HG02763 (cell line): Measurements from ENCODE around the gene PARVB.

Source experiments
- ATAC-seq: cut with Tn5 transposase; IDR thresholded peaks from one replicate; pipeline ENCODE4 v1.9.1; 2021; ENCODE audit warnings: mild to moderate bottlenecking, moderate library complexity; ENCODE audit not compliant: unreplicated experiment

The PARVB gene

DNA sequence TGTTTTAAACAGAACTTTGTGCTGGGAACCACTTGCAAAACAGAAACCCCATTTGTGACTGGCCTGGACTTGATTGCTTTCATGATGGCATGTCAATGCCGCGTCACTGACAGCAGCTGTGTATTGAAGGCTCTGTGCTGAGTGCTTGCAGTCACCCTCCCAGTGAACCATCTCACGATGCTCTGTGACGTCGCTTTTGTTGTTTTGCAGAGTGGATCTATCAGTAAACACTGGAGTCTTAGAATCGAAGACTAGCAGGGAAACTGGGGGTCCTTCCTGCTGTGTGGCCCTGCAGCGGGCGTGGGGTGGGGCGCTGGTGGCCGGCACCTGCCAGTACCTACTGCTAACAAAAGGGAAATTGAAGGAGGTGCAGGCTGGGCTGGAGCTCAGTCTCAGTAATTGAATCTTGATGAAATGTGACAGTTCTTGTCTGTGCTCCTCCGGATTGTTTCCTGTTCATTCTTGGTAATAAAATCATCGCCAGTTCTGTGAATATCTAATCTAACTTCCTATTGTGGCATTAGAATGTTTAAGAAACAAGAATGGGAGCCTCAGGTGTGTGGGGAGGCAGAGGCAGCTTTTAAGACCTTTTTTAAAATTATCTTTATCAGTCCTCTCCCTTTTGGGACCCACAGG lies 106.1 kb downstream of the PARVB start:
- ATAC-seq = no peak

DNA sequence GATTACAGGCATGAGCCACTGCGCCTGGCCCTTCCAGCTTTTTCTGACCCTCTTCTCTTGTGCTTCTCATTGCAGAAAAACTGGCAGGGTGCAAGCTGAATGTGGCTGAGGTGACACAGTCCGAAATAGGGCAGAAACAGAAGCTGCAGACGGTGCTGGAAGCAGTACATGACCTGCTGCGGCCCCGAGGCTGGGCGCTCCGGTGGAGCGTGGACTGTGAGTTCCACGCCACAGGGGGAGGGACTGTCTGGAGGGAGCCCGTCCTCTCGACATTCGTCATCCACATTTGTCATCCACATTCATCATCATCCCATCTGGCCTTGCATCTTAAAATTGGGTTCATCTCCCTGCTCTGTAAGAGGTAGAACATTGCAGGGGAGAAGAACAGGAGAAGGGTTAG lies 107.3 kb downstream of the PARVB start:
- no peak for ATAC-seq

DNA sequence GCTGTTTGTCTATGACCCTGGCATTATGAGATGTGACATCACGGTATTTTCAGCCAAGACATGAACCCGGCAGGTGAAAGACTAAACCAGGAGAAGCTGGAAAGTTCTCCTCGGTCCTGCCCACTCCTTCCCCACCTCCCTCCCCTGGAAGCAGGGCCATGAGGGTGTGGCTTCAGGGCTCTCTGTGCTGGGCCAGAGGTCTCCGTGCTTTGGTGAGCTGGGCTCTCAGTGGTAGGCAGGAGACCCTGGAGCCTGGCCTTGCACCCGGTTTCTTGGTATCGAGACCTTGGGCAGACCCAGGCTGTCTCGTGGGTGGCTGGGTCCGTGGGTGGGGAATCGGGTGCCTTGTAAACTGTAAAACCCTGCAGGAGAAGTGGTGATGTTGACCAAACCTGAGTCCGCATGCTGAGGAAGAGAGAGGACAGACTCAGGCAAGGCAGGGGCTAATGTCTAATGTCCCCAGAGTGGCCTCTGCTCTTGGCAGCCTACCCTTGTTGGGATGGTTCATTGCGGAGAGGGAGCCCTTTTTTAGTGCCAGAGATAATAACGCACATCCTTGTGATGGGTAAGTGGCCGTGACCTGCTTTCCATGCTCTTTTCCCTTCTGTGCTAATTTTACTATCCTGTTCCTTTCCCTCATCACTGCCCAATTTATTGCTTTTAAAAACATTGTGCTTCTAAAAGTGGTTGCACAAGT lies 108.0 kb downstream of the PARVB start:
- no peak for ATAC-seq

DNA sequence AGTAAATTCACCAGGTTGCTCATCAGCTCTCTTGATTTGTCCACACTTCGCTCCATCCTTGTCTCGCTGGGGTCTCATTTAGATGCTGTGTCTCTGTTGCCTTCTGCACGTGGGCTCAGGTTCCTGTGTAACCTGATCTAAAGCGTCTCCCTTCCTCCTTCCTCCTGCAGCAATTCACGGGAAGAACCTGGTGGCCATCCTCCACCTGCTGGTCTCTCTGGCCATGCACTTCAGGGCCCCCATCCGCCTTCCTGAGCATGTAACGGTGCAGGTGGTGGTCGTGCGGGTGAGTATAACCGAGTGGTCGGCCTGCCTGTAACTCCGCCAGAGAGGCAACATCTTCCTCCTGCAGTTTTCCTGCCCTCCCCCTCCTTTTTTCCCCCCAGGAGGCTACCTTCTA lies 108.6 kb downstream of the PARVB start:
- ATAC-seq = no peak

DNA sequence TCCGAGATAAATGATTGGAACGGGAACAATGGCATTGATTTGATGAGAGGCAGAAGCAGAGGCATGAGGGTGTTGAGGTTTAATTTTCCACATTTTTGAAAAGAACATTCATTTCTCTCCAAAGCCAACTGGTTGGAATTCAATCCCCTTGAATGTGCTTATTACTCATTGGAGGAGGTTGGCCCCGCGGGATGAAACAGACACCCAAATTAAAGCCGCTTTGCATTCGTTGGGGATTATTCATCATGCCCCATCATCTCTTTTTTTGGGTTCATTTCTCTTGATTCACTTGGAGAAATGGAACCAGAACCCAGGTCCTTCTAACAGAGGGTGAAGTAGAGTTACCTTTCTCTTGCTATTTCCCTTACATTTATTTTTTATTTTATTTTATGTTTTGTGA lies 109.1 kb downstream of the PARVB start:
- no peak for ATAC-seq

DNA sequence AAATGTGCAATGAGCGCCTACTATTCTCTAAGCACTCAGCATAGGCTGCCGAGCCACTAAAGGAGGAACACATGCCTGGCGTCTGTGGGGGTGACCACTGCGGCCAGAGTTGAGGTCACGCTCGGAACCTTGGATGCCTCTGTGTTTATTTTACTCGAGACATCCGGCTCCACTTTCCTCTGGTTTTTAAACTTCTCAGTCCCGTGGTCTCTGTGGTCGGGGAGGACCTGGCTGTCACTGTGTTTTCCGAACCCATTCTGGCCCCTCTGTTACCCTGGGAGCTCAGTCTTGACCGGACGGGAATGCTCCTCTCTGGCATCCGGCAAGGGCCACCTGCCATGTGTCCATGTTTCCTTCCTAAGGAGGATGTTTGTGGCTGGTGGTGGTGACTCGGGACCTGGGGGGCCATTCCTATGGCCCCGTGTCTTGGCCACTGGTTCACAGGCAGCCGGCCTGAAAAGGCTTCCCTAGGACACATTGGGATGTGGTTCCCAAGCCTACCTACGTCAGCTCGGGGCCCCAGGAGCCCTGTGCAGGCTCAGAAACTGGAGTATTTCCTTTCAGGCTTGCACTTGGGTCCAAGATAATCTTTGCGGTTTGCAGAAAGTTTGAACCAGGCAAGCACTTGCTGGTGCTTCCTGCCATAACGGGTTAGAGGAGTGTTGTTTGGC lies 109.9 kb downstream of the PARVB start:
- no peak for ATAC-seq

DNA sequence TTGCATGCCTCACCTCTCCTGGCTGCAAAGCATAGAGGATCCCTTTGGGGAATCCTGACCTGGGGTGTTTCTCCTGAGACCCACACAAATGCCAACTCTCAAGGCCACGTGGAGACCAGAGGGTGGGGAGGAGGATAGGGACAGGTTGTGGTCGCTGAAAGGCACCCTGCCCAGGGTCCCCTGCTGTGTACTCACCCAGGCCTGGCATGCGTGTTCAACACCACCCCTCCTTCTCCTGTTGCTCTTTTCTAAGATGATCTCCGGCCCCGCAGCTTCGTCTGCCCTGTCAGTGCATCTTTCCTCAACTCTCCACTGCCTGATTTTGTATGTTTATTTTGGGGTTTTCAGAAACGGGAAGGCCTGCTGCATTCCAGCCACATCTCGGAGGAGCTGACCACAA lies 112.0 kb downstream of the PARVB start:
- no peak for ATAC-seq

DNA sequence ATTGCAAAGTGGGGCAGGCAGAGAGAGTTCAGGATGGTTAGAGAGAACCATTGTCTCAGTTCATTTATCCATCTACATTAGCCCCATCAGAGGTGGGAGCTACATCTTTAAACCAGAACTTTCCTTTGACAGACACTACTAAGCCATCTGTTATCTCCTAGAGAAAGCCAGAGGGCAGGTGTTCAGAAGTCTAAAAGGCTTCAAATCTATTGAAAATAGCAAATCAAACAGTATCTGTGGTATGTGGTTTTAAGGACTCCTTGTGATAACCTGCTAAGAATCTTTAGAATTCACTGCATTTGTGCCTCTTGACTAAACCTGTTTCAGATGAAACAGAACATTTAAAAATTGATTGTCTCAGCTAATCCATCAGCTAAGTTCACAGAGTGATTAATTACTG lies 112.7 kb downstream of the PARVB start:
- no peak for ATAC-seq

DNA sequence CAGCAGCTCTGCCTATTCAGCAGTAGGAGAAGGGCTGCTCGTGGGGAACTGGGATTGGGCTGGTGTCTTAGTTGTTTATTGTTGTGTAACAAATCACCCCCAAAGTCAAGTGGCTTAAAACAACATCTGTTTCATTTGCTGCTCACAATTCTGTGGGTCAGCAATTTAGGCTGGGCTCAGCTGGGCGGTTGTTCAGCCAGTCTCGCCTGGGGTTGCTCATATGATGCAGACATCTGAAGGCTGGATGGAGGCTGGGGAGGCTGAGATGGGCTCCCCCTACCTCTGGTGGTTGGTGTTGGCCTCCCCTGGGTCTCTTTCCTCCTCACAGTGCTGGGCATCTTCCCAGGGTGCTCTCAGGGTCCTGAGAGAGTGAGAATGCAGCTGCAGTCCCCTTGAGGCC lies 113.3 kb downstream of the PARVB start:
- no peak for ATAC-seq

DNA sequence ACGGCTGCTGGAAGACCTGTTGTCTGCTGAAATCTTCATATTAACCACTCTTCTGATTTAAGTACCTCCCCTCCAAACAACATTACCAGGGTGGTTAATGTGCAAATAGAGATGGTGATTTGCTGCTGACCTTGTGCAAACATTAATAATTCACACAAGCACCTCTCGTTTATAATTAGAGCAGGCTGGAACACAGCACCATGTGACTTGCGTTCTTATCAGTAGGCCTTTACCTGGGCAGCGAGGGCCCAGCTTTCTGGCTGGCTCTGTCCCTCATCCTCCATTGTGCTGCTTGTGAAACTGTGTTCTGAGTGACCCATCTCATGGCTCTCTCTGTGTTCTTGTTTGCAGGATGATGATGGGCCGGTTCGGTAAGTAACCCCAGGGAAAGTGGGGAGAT lies 115.7 kb downstream of the PARVB start:
- no peak for ATAC-seq

DNA sequence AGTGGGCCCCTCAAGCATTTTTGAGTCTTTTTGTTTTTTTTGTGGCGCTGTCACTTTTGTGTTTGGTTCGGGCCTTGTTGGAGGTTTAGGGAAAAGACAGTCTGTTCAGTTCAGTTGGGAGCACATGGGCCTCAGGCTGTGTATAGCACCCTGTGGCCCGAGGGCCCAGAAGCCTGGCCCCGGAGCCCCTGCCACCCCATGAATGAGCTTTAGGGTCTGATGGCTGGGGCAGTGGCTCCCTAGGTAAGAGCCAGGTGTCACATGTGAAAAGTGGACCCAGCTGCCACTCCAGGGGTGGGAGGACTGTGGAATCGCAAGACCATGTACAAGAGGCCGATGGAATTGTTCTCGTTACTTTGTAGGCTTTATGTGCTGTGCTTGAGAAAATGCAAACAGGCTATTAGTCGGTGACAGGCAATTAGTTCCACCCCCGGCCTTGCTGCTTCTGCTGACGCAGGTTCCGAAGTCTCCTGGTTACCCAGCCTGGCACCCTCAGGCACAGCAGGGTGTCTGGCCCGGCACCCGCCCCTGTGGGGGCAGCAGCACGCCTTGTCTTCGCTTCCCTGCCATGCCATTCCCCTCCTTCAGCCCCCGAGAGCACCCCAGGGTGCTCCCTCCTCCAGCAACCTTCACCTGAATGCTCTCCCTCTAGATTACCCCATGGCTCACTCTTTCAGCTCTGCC lies 118.5 kb downstream of the PARVB start:
- ATAC-seq = no peak

DNA sequence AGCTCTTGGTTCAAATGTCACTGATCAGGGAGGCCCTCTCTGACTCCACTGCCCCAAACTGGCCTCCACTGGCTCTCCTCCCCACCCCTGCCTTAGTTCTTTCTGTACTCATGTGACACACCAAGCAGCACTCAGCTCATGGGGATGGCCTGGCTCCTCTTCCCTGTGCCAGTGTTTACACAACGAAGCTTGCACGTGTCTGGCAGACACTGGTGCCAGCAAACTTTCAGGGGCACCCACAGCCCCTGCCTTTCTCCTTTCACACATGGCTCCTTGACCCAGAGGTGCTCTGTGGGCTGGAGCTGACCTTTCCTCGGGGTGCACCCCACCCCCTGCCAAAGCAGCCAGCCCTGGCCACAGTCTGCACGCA lies 119.0 kb downstream of the PARVB start:
- ATAC-seq = no peak

DNA sequence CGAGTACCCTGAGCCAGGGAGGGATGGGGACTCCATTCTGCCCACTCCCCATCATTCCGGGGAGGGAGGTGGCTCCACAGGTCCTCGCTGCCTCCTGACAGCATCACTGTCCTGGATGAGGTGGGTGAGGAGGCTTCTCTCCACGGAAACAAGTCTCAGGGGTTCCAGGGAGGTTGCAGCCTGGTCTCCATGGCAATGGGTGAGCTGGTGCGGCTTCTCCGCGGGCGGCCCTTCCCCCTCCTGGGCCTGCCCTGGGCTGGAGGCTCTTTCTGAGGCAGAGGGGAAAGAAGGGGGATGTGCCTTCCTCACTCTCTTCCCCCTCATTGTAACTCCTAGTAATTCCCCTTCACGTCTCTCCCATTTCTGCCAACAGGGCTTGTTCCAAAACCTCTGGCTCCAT lies 119.5 kb downstream of the PARVB start:
- ATAC-seq = no peak

DNA sequence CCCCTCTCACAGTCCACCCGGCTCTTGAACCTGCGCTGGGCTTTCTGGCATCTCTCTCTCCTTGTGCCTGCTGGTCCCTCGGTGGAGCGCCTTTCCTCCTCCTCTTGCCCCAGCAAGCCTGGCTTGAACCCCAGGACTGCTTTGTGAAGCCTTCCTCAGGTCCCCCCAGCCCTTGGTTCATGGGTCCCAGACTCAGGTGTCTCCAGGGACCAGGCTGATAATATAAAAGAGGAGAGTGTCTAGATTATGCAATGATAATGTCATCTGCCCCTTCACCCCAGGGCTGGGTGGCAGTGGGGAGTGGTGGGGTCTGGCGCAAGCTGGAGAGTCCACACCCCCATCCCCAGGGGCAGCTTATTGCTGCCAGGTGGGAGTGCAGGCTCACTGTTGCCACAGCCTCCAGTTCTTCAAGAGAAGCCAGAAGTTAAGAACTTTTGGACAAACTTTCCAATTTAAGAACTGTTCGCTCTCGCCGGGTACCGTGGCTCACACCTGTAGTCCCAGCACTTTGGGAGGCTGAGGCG lies 120.0 kb downstream of the PARVB start:
- no peak for ATAC-seq

DNA sequence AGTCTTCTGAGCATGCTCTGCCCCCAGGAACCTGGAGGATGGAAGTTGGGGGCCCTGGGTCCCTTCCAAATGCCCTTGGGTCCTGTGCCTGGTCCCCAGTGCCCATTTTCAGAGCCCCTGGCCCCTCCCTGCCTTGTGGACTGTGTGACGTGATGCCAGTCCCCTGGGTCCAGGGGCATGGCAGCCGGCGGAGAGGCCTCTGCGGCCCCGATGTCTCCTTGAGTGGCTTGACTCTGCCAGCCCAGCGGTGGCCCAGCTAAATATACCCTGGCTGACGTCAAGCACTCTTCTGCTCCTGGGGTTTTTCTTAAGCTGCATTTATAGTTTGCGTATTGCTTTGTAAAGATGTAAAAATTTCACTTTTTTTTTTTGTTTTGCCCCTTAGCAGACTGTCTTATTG lies 121.4 kb downstream of the PARVB start:
- ATAC-seq = no peak

DNA sequence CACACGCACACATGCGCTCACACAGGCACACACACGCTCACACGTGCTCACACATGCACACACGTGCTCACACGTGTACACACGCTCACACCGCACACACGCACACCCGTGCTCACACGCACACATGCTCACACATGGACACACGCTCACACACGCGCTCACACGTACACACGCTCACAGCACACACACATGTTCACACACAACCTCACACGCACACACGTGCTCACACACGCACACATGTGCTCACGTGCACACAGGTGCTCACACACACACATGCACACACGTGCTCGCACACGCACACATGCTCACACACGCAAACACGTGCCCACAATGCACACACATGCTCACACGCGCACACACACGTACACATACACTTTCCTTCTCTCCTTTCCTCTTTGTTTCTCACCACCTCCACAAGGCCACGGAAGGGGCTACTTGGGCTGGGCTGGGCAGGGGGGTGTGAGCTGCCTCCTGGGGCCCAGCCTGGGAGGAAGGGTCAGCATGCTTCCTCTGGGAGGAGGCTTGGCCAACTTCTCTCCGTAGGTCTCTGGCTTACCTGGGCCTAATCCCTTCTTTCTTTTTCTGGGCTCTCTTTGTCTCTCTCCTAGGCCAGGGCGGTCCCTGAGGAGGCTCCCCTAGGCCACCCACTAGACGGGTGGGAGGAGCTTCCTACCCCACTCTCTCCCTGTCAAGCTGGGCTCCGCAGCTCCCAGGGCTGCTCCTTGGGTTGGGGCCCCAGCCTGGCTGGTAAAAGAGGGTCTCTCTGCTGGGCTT lies 122.2 kb downstream of the PARVB start:
- no peak for ATAC-seq

DNA sequence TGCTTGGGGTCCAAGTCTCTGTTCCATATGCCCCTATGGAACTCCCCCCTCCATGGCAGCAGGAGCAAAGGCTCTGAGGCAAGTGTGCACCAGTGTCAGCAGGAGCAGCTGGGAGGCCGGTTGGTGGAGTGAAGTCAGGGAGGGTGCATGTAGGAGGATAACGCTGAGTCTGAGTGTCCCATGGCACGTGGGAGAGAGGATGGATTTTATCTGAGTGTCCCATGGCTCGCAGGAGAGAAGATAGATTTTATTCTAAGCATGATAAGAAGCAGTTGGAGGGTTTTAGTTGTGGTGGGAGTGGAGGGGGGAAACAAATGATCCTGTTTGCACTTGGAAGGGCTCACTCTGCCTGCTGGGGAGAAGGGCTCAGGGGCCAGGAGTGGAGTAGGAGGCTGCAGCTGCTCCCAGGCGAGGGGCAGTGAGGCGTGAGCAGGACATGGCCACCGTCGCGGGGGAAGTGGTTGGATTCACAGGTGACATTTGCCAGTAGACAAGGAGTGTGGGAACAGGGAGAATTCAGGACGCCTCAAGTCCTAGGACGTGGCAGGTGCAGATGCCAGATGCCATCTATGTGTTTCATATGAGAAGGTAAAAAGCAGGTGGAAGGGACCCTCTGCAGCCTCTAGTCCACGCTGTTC lies 123.0 kb downstream of the PARVB start:
- no peak for ATAC-seq

DNA sequence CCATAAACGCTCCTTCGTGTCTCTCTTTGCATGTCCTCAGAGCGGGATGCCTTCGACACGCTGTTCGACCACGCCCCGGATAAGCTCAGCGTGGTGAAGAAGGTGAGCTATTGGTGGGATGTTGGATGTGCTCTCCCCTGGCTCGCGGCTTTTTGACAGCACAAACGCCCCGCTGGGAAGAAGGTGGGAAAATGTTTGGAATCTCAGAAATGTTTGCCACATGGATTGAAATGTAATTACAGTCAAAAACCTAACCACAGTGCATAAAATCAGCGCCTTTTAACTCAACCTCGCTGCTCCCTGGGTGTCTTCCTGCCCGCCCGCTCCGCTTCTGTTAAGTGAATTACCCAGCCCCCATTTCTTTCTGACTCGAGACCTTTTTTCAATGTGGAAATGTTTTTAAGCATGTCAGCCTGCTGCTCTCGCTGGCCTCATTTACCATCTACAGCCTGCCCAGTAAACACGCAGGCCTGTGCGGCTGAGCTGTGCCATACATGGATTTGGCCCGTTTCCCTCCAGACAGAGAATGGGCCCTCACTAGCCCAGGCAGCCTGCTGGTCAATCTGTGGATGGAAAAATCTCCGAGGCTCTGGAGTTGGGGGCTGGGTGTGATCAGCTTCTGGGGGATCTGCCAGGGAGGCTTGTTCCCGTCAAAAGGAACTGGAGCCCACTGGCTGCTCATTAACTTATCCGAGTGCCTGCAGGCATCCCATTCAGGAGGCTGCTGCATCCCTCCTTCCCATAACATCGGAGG lies 123.9 kb downstream of the PARVB start:
- no peak for ATAC-seq

DNA sequence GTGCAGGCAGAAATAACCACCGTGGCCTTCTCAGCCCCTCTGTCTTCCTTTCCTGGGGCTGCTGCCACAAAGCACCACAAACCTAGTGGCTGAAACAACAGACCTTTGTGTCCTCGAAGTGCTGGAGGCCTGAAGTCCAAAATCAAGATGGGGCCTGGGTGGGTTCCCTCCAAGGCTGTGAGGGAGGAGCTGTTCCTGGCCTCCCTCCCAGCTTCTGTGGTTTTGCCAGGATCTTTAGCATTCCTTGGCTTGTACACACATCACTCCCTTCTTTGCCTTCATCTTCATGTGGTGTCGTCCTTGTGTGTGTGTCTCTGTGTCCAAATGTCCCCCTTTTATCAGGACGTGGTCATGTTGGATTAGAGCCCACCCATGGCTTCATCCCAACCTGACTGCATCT lies 127.6 kb downstream of the PARVB start:
- no peak for ATAC-seq

DNA sequence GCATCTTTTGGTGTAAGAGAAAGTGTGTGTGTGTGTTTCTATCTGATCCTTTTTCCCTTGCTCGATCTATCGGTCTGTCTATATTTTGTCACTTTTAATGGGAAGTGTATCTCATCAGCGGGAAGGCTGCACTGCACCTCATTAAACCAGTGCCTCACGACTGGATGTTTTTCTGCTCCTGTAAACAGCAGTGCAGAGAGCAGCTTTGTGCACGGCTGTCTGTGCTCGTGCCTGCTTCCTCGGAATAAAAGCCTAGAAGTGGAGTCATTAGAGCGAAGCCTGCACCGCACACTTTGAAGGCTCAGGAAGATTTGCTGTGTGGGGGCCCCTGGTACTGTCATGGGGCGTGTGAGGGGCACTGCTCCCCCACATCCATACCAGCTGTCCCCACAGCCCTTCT lies 129.6 kb downstream of the PARVB start:
- no peak for ATAC-seq
